Kidney (tissue), 14 donors: ENCODE data around the gene NCDN. TPM values are rescaled to one million over a fixed set of nuclear protein-coding genes. Genes with fewer than 3 reads are reported as not detected.

Experiments
- DNase-seq, 5 donors: peaks; one replicate each; pipeline ENCODE4 v3.0.0-alpha.2; 2013 to 2020
- FAIRE-seq: peaks from 2 replicates; lab custom pipeline; 2012; peaks lifted over from hg19 to GRCh38; lab: Jason Lieb, UNC
- H3K27ac ChIP-seq, 2 donors: one replicate each; pipeline ENCODE4 v1.7.0; 2013; ENCODE audit warnings: low read depth in 2 of 2, low read length in 2 of 2, inconsistent platforms in 1 of 2
- H3K27me3 ChIP-seq: one replicate; pipeline ENCODE4 v1.7.1; 2013; ENCODE audit warnings: low read length, inconsistent platforms; ENCODE audit not compliant: control insufficient read depth, insufficient read depth
- H3K36me3 ChIP-seq, 3 donors: one replicate each; pipeline versions ENCODE4 v1.7.0 to v1.7.1; 2013; ENCODE audit warnings: low read length in 3 of 3, control low read depth in 1 of 3, inconsistent platforms in 1 of 3; ENCODE audit not compliant: insufficient read depth in 3 of 3, control insufficient read depth in 2 of 3
- H3K4me1 ChIP-seq, 3 donors: one replicate each; pipeline versions ENCODE4 v1.7.0 to v1.7.1; 2013; ENCODE audit warnings: low read length in 3 of 3, inconsistent platforms in 1 of 3, low read depth in 1 of 3; ENCODE audit not compliant: control insufficient read depth in 2 of 3, insufficient read depth in 2 of 3
- H3K4me3 ChIP-seq, 3 donors: one replicate each; pipeline versions ENCODE4 v1.7.0 to v1.8.1; 2013; ENCODE audit warnings: low read length in 3 of 3, control low read depth in 1 of 3, inconsistent platforms in 1 of 3
- H3K9ac ChIP-seq, 3 donors: one replicate each; pipeline versions ENCODE4 v1.7.0 to v1.7.1; 2013; ENCODE audit warnings: low read length in 3 of 3, control low read depth in 1 of 3, inconsistent platforms in 1 of 3
- H3K9me3 ChIP-seq, 3 donors: one replicate each; pipeline versions ENCODE4 v1.7.0 to v1.7.1; 2013; ENCODE audit warnings: low read length in 3 of 3, control low read depth in 1 of 3, inconsistent platforms in 1 of 3; ENCODE audit not compliant: control insufficient read depth in 2 of 3, insufficient read depth in 1 of 3
- CTCF ChIP-seq: IDR thresholded peaks from 3 replicates; pipeline ENCODE4 v1.5.1; 2012; ENCODE audit warnings: mild to moderate bottlenecking, moderate library complexity, borderline replicate concordance; ENCODE audit not compliant: insufficient read depth; ENCODE audit errors: extremely low read depth
- intact Hi-C: fragments of 100-400 bp; cut with DNase I; formaldehyde crosslinking; loops from one replicate; pipeline ENCODE4 v1.11.1; 2022
- polyA plus RNA-seq: library from polyadenylated mRNA; stranded (reverse); fragments of 350-450 nt; fragmentation: Illumina TruSeq; extraction: RNeasy Lipid Tissue Mini Kit (QIAGEN cat#74804); gene quantifications from one replicate; pipeline ENCODE4 v1.2.3, GENCODE V29; 2014; ENCODE audit warnings: low read depth, low replicate concordance; ENCODE audit not compliant: insufficient read depth
- total RNA-seq: library from RNA; stranded (reverse); fragmentation: NEBNext Ultra II Directional; extraction: Animal tissue kit (Norgen Biotek cat#: 25700); gene quantifications from one replicate; pipeline ENCODE4 v1.2.1, GENCODE V29; 2021
- donor health status: control.
- donor health status: control.
- donor health status: control.
- donor health status: control.
- donor health status: control.
- donor health status: DM: yes; HTN: yes; CAD: no.
- donor health status: Normal renal cell carcinoma (clear cell type).

The NCDN gene
- total and polyA plus RNA-seq, 2 donors from 2014 or later, result 14.3 to 22.4 TPM

- no peak for FAIRE-seq
- Histone ChIP-seq H3K9ac (no peak overlapping the region), H3K4me1 (no peaks in the 10 kb centered on the region), H3K27ac (no peak overlapping the region), H3K9me3 (no peaks in the 10 kb centered on the region), H3K4me3 (no peak overlapping the region), H3K36me3 (peaks cover 4 to 22% (median 19%) of the 10 kb centered on the region in 3 donors), H3K27me3 (no peaks in the 10 kb centered on the region)
- intact Hi-C loops, result no loop called here
- no peak for DNase-seq
- TF ChIP-seq CTCF, result no peak
These were observed 43.0 kb downstream of the NCDN start for GRCh38 chr1:35600593-35600992.

- no peak for TF ChIP-seq CTCF
- Histone ChIP-seq H3K4me3 (no peak overlapping the region), H3K4me1 (no peaks in the 10 kb centered on the region), H3K36me3 (peaks cover 10 to 28% (median 26%) of the 10 kb centered on the region in 3 donors), H3K27me3 (no peaks in the 10 kb centered on the region), H3K9me3 (no peaks in the 10 kb centered on the region), H3K27ac (no peak overlapping the region), H3K9ac (no peak overlapping the region)
- intact Hi-C loops, result no loop called here
- DNase-seq (no peak), FAIRE-seq (no peak)
These were observed 45.9 kb downstream of the NCDN start for GRCh38 chr1:35603468-35603867.

- H3K27ac ChIP-seq, result no peak overlapping the region
- intact Hi-C loops, result no loop called here
- H3K27me3 ChIP-seq, result no peaks in the 10 kb centered on the region
- DNase-seq (no peak), FAIRE-seq (no peak)
- TF ChIP-seq CTCF, result no peak
- H3K9me3 ChIP-seq, result no peaks in the 10 kb centered on the region
- H3K4me1 ChIP-seq, result no peaks in the 10 kb centered on the region
- no peak overlapping the region for H3K4me3 ChIP-seq
- no peak overlapping the region for H3K9ac ChIP-seq
- peaks cover 11 to 31% (median 28%) of the 10 kb centered on the region in 3 donors for H3K36me3 ChIP-seq
These were observed 46.3 kb downstream of the NCDN start for GRCh38 chr1:35603941-35604340.
